Adrenal gland (tissue), 12 donors: ENCODE results near the gene PYY. TPM values are rescaled to one million over a fixed set of nuclear protein-coding genes. Genes with fewer than 3 reads are reported as not detected.

Experiments used
- DNase-seq, 7 donors: peaks; one replicate each; pipeline ENCODE4 v3.0.0-alpha.2; 2019 to 2020
- H3K27ac ChIP-seq, 5 donors: fragments of 200-600 bp; sonication (generic) in 4 of 5; 1 replicate in 3 of 5; 2 replicates in 2 of 5; pipeline versions ENCODE4 v1.5.1 to v1.8.0; 2016 to 2020; ENCODE audit warnings: mild to moderate bottlenecking in 1 of 5
- H3K27me3 ChIP-seq: fragments of 200-600 bp; 2 replicates; pipeline ENCODE4 v1.8.0; 2021
- H3K36me3 ChIP-seq, 2 donors: fragments of 200-600 bp; replicated peaks in 1 of 2; 1 replicate in 1 of 2; 2 replicates in 1 of 2; pipeline versions ENCODE4 v1.5.1 to v1.8.0; 2018 to 2022
- H3K4me1 ChIP-seq, 2 donors: fragments of 200-600 bp; replicated peaks in 1 of 2; 1 replicate in 1 of 2; 2 replicates in 1 of 2; pipeline versions ENCODE4 v1.5.1 to v1.8.0; 2018 to 2021
- H3K4me3 ChIP-seq, 4 donors: fragments of 200-600 bp; sonication (generic) in 3 of 4; one replicate each; pipeline ENCODE4 v1.5.1; 2016 to 2018
- H3K9me3 ChIP-seq, 3 donors: fragments of 200-600 bp; sonication (generic) in 1 of 3; replicated peaks in 1 of 3; 1 replicate in 2 of 3; 2 replicates in 1 of 3; pipeline versions ENCODE4 v1.5.1 to v1.8.0; 2016 to 2021
- CTCF ChIP-seq, 6 experiments: fragments of 450-650 bp in 4 of 6; fragments of 200-600 bp in 2 of 6; sonication (generic) in 1 of 6; IDR thresholded peaks; 1 replicate in 5 of 6; 2 replicates in 1 of 6; pipeline versions ENCODE4 v1.5.1 to v1.8.0; 2016 to 2021; ENCODE audit warnings: antibody characterized with exemption in 6 of 6, mild to moderate bottlenecking in 2 of 6, moderate library complexity in 1 of 6
- POLR2A ChIP-seq, 2 donors: fragments of 450-650 bp; IDR thresholded peaks; one replicate each; pipeline ENCODE4 v1.6.1; 2017; ENCODE audit warnings: antibody characterized with exemption in 2 of 2, mild to moderate bottlenecking in 2 of 2, moderate library complexity in 1 of 2
- WGBS, 4 donors: extraction: QIAGEN DNeasy Blood & Tissue Kit in 2 of 4; methylation state at CpG; one replicate each; pipeline versions ENCODE4 v1.1.5 to v1.1.7; 2013 to 2017; 5-methylcytosine and 5-hydroxymethylcytosine counted together
- intact Hi-C, 2 donors: fragments of 100-400 bp; cut with DNase I; formaldehyde crosslinking; loops; one replicate each; pipeline versions ENCODE4 v1.14.1 to v1.15.0; 2022 to 2023
- polyA plus RNA-seq, 3 donors: library from polyadenylated mRNA; stranded (reverse); fragments of 200-250 nt in 2 of 3; fragments of 350-450 nt in 1 of 3; fragmentation: Illumina TruSeq in 1 of 3; extraction: RNeasy Lipid Tissue Mini Kit (QIAGEN cat#74804) in 1 of 3; gene quantifications; one replicate each; pipeline ENCODE4 v1.2.3, GENCODE V29; 2013 to 2014
- total RNA-seq, 9 donors: library from RNA; depleted of rRNA in 4 of 9; stranded (reverse); fragments of >200 nt in 4 of 9; fragments of 120-200 nt in 1 of 9; fragmentation: NEBNext Ultra II Directional in 1 of 9; extraction: Animal tissue kit (Norgen Biotek cat#: 25700) in 1 of 9; gene quantifications; one replicate each; pipeline versions ENCODE4 v1.1.0 to v1.2.4, GENCODE V29; 2013 to 2023
- donor health status: healthy with polysubstance abuse.
- donor health status: Bipolar disorder and iron deficiency.
- donor health status: DM: yes; HTN: yes; CAD: no.
- donor health status: DM: no; HTN: no; CAD: no.
- donor health status: DM: no; HTN: no; CAD: no.
- donor health status: DM: yes; HTN: yes; CAD: no.

The PYY gene
- total and polyA plus RNA-seq, 12 donors: 0.43 TPM; not detected in 11

- H3K4me3 ChIP-seq: no peak overlapping the region
- no peaks in the 10 kb centered on the region for H3K9me3 ChIP-seq
- TF ChIP-seq POLR2A (IDR thresholded peaks at IDR 0.05): no peak
- TF ChIP-seq CTCF (IDR thresholded peaks at IDR 0.05): no peak
- no peak overlapping the region for H3K27ac ChIP-seq
- WGBS, 4 donors: 10 to 18% (median 12%) methylated on average over 37 to 82 of the region's 82 CpGs
- intact Hi-C loops: no loop called here
- no peak for DNase-seq
- peaks cover 29% of the 10 kb centered on the region for H3K27me3 ChIP-seq
- H3K4me1 ChIP-seq: no peaks in the 10 kb centered on the region
- H3K36me3 ChIP-seq: no peaks in the 10 kb centered on the region
Measured at GRCh38 chr17:43952724-43953666, 745 bp downstream of the PYY start.

- no peaks in the 10 kb centered on the region for H3K4me1 ChIP-seq
- TF ChIP-seq CTCF (IDR thresholded peaks at IDR 0.05): no peak
- no peak for TF ChIP-seq POLR2A (IDR thresholded peaks at IDR 0.05)
- H3K9me3 ChIP-seq: no peaks in the 10 kb centered on the region
- intact Hi-C loops: no loop called here
- peaks cover 29% of the 10 kb centered on the region for H3K27me3 ChIP-seq
- H3K4me3 ChIP-seq: no peak overlapping the region
- WGBS, 4 donors: 35 to 42% (median 38%) methylated on average over 16 to 19 of the region's 19 CpGs
- H3K27ac ChIP-seq: no peak overlapping the region
- H3K36me3 ChIP-seq: no peaks in the 10 kb centered on the region
- DNase-seq: no peak
Measured at GRCh38 chr17:43952351-43952723, 1.4 kb downstream of the PYY start.

- Histone ChIP-seq H3K27me3 (peaks cover 29% of the 10 kb centered on the region), H3K27ac (no peak overlapping the region), H3K36me3 (no peaks in the 10 kb centered on the region), H3K4me1 (no peaks in the 10 kb centered on the region), H3K9me3 (no peaks in the 10 kb centered on the region), H3K4me3 (no peak overlapping the region)
- TF ChIP-seq CTCF (IDR thresholded peaks at IDR 0.05) (no peak), POLR2A (IDR thresholded peaks at IDR 0.05) (no peak)
- no peak for DNase-seq
- intact Hi-C loops: no loop called here
- 68 to 79% (median 71%) methylated on average over 4 of the region's 4 CpGs for WGBS, 4 donors
Measured at GRCh38 chr17:43951750-43952149, 2.0 kb downstream of the PYY start.

- no peak overlapping the region for H3K27ac ChIP-seq
- WGBS, 4 donors: 63 to 86% (median 76%) methylated on average over 2 of the region's 2 CpGs
- no peaks in the 10 kb centered on the region for H3K9me3 ChIP-seq
- TF ChIP-seq POLR2A (IDR thresholded peaks at IDR 0.05) (no peak), CTCF (IDR thresholded peaks at IDR 0.05) (no peak)
- H3K4me3 ChIP-seq: no peak overlapping the region
- peaks cover 29% of the 10 kb centered on the region for H3K27me3 ChIP-seq
- no peaks in the 10 kb centered on the region for H3K36me3 ChIP-seq
- intact Hi-C loops: no loop called here
- H3K4me1 ChIP-seq: no peaks in the 10 kb centered on the region
- DNase-seq: no peak
Measured at GRCh38 chr17:43950554-43950953, 3.2 kb downstream of the PYY start.
